Endothelial cell of coronary artery (primary cell): ENCODE measurements around the gene ZNF81. TPM values are rescaled to one million over a fixed set of nuclear protein-coding genes. Genes with fewer than 3 reads are reported as not detected.

Source experiments
- total RNA-seq: library from RNA; depleted of rRNA; stranded (reverse); fragments of >200 nt; gene quantifications from 2 replicates; pipeline ENCODE4 v1.2.3, GENCODE V29; 2014

The ZNF81 gene
- total RNA-seq = 3.7 and 6.7 TPM in 2 replicates

DNA sequence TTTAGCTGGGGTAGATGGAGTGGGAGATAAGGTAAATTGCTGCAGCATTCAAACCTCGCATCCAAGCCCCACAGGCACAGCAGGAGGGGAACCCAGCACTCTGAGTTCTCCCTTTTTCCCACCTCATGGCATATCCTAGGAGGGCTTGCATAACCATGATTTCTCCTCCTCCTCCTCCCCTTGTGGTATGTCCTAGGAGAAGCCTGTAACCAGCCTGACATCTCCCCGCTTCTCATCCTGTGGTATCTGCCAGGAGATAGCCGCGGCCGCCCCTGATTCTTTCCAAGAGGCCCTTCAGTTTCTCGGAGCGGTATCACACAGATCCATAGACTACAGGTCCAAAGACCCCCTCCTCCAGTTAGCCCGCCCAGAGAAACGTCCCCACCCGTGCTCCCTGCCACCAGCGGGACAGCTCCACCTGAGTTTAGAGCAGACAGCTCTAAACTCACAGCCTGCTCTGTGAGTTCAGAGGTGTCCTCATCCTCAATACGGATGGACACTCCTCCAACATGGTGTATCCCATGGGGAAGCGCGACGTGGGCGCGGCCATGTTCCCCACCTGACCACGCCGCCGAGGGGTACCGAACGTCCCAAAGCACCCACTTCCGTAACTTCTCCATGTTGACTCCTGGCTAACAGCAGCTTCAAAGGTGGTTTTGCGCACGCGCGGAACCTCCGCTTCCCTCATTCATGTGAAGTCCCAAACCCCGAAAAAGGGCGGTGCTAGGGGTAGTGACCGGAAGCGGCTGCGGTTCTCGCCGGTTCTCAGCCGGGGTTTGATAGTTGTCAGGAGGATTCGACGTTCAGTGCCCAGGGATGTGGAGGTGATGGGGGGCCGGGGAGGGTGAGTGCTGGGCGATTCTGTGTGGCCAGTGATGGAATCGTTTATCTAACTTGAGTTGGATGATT, at the start of gene ZNF81:
ZNF81 (plus strand) TSS at position 739 of the 909 bp plus-strand sequence. CDS start 9,366 bp downstream, outside the sequence.

Other genes with a start within 250 kb of the ZNF81 start
- 0.09 TPM in 1 of 2 replicates, not detected in the other for gene SYN1, start 217.0 kb upstream of the ZNF81 start, total RNA-seq
- gene CFP, start 207.0 kb upstream of the ZNF81 start, total RNA-seq = 0.56 and 0.81 TPM in 2 replicates
- 7.4 and 9.6 TPM in 2 replicates for gene ELK1, start 186.3 kb upstream of the ZNF81 start, total RNA-seq
- gene UXT, start 177.7 kb upstream of the ZNF81 start, total RNA-seq = 127 and 129 TPM in 2 replicates
- 2.2 and 2.8 TPM in 2 replicates for gene ZNF182, start 167.1 kb downstream of the ZNF81 start, total RNA-seq
- gene SPACA5, start 170.1 kb downstream of the ZNF81 start, total RNA-seq = not detected in 2 replicates
- gene ZNF630, start 234.7 kb downstream of the ZNF81 start, total RNA-seq = 0.54 and 1.5 TPM in 2 replicates